ENCODE results near the gene LYST.
"Not testable (repeated sequence)": the region's sequence is repeated elsewhere in the genome, so short reads cannot be mapped to it uniquely, and the experiment has no call there.

LYST gene

DNA sequence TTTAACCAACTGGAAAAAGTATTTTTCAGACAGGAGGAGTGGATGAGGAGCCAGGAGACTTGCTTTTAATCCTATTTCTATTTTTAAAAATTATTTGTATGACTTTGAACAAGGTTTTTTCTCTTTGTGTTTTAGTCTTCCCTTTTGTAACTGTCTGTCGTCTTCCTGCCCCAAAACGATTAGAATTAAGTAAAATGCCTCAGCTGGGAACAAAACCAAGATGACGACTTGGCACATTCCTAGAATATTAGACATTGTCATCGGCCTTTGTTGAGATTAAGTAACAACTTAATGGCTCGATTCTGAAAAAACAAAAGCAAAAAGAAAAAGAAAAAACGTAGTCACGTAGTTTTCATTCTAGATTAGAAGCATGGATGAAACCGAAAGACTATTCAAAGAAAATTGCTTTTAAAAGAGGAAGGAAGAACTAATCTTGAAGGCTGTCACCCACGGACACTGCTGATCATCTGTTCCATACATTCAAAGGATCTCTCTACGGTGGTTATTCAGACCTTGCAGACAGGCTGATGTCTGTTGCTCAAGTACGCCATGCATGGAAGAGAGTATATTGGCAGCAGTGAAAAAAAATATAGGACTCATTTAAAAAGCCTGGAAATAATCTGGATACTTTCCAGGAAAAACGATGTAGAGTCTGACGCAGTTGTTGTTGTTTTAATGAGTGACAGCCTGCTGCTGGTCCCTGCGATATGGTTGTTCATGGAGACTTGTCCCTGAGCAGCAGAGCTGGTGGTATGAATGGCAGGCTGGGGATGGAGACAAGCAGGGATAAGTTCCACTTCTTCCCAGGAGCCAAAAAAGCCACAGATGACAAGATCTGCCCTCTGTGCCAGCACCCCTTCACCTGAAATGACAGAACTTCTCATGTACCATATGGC is 234.0 kb downstream of the LYST start:
- DNase-seq (ENCODE audit: low read depth) = no peak

GRCh38 chr1:235631816-235632215 is 234.9 kb downstream of the LYST start:
- no peak for DNase-seq (ENCODE audit: low read depth)

GRCh38 chr1:235628316-235629005 is 238.2 kb downstream of the LYST start:
- no peak for DNase-seq (ENCODE audit: low read depth)

GRCh38 chr1:235625831-235626230 is 240.9 kb downstream of the LYST start:
- no peak for DNase-seq (ENCODE audit: low read depth)

- DNase-seq (ENCODE audit: low read depth) = no peak
Observed at GRCh38 chr1:235625340-235625739, 241.4 kb downstream of the LYST start.

GRCh38 chr1:235624721-235625333 is 241.9 kb downstream of the LYST start:
- DNase-seq (ENCODE audit: low read depth) = no peak

GRCh38 chr1:235622936-235623779 is 243.5 kb downstream of the LYST start:
- no peak for DNase-seq (ENCODE audit: low read depth)

DNA sequence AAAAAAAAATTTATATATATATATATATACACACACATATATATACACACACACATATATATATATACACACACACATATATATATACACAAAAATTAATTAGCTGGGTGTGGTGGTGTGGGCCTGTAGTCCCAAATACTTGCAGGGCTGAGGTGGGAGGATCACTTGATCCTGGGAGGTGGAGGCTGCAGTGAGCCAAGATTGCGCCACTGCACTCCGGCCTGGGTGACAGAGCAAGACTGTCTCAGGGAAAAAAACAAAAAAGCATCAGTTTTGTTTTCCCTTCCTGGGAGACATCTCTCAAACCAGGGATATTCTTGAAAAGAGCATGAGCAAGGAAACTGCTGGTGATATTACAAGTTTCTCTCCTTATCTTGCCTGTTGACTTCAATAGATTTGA is 247.6 kb downstream of the LYST start:
- DNase-seq (ENCODE audit: low read depth) = not testable (repeated sequence)

- DNase-seq (ENCODE audit: low read depth) = no peak
Observed at GRCh38 chr1:235617808-235618207, 248.9 kb downstream of the LYST start.

DNA sequence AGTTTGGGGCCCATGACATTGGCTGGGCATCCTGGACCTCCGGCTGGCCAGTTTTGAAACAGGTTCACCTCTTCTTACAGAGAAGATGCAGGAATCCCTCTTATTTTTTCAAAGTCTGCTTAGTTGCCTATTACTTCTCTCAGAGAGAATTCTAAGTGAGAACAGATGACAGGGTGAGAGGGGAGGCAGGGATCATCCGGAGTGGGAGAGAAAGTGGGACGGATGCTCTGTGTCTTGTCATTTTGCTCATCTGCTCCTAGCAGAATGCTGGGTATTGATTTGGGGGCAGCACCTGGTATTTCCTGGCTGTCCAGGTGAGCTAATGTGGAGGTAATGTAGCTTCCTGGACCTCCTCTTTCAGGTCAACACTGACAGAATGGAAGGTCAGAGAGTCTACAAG is 249.6 kb downstream of the LYST start:
- no peak for DNase-seq (ENCODE audit: low read depth)

GRCh38 chr1:235614442-235614954 is 252.2 kb downstream of the LYST start:
- no peak for DNase-seq (ENCODE audit: low read depth)

GRCh38 chr1:235613602-235614001 is 253.1 kb downstream of the LYST start:
- DNase-seq (ENCODE audit: low read depth) = no peak

- no peak for DNase-seq (ENCODE audit: low read depth)
Observed at GRCh38 chr1:235612761-235613160, 253.9 kb downstream of the LYST start.

Data from T-helper 22 cell (primary cell).